ENCODE measurements around the gene NPPB.

NPPB gene

DNA sequence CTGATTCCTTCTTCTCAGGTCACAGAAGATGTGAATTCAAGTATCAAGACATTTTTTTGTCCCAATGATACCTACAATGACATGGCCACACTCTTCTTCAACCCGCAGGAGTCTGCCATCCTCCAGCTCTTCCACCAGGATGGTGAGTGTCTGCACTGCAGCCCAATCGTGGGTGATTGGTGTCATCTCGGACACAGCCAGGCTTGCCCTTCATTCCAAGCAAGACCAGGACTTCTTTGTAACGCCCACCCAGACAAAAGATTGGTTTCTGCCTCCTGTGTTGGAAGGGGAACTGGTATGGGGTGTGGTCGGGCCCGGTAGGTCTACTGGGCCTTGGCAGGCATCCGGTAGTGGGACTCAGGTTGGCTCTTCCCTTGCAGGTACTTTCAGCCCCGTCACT lies 25.2 kb downstream of the NPPB start:
- DNase-seq (ENCODE audit: low read depth): no peak

GRCh38 chr1:11831945-11832725 lies 26.6 kb downstream of the NPPB start:
- no peak for DNase-seq (ENCODE audit: low read depth)

- no peak for DNase-seq (ENCODE audit: low read depth)
Measured at GRCh38 chr1:11828511-11828910, 30.2 kb downstream of the NPPB start.

GRCh38 chr1:11826946-11827345 lies 31.8 kb downstream of the NPPB start:
- no peak for DNase-seq (ENCODE audit: low read depth)

- DNase-seq (ENCODE audit: low read depth): no peak
Measured at GRCh38 chr1:11825131-11825530, 33.6 kb downstream of the NPPB start.

GRCh38 chr1:11823366-11824137 lies 35.2 kb downstream of the NPPB start:
- DNase-seq (ENCODE audit: low read depth): no peak

DNA sequence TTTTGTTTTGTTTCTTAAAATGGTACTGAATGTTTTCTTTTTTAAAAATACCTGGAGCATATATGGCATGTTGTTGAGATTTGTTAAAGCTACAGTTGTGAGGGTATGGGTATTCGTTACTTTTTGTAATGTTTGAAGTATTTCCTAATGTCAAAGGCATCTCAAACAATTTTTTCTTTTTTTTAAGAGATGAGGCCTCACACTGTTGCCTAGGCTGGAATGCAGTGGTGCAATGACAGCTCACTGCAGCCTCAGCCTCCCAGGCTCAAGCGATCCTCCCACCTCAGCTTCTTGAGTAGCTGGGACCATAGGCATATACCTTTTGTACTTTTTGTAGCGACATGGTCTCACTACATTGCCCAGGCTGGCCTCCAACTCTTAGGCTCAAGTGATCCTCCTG lies 36.7 kb downstream of the NPPB start:
- no peak for DNase-seq (ENCODE audit: low read depth)

GRCh38 chr1:11817192-11817591 lies 41.6 kb downstream of the NPPB start:
- DNase-seq (ENCODE audit: low read depth): no peak

DNA sequence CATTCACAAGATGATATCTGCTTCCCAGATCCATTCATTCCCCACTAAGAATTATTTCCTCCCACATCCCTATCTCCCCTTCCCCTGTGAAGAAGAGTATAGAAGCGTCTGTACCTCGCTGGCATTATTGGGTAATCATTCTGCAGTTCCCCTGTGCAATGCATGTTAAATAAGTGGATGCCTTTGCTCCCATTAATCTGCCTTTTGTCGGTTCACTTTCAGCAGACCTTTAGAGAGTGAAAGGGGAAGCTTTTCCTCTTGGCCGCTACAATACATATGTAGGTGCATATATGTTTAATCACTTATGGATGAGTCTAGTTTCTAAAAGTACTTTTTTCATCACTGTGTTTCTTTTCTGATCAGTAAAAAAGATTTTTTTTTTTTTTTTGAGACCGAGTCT lies 45.7 kb downstream of the NPPB start:
- no peak for DNase-seq (ENCODE audit: low read depth)

All from GM04503 (cell line).